Stimulated activated memory B cell treated with anti-CD40 and anti-IgM and Interleukin-4, amounts not matched to agents 10 μg/mL and 1 μg/mL and 100 μg/mL, for 72 hours (primary cell): ENCODE measurements around the gene PSKH1.

Experiments
- ATAC-seq: fragments of 150-1000 bp; cut with Tn5 transposase; 2 replicates; pipeline ENCODE4 v1.10.0; 2021
- H3K27ac Mint-ChIP-seq: one replicate; pipeline ENCODE4 v1.8.0; 2022; ENCODE audit warnings: mild to moderate bottlenecking, mixed read lengths
- H3K27me3 Mint-ChIP-seq: one replicate; pipeline ENCODE4 v1.8.0; 2022; ENCODE audit warnings: mixed read lengths
- H3K36me3 Mint-ChIP-seq: one replicate; pipeline ENCODE4 v1.8.0; 2022; ENCODE audit warnings: mixed read lengths
- H3K4me1 Mint-ChIP-seq: one replicate; pipeline ENCODE4 v1.8.0; 2022; ENCODE audit warnings: mixed read lengths
- H3K4me3 Mint-ChIP-seq: one replicate; pipeline ENCODE4 v1.8.0; 2022; ENCODE audit warnings: mild to moderate bottlenecking, moderate library complexity, mixed read lengths
- H3K9me3 Mint-ChIP-seq: one replicate; pipeline ENCODE4 v1.8.0; 2022; ENCODE audit warnings: mixed read lengths

Gene PSKH1

DNA sequence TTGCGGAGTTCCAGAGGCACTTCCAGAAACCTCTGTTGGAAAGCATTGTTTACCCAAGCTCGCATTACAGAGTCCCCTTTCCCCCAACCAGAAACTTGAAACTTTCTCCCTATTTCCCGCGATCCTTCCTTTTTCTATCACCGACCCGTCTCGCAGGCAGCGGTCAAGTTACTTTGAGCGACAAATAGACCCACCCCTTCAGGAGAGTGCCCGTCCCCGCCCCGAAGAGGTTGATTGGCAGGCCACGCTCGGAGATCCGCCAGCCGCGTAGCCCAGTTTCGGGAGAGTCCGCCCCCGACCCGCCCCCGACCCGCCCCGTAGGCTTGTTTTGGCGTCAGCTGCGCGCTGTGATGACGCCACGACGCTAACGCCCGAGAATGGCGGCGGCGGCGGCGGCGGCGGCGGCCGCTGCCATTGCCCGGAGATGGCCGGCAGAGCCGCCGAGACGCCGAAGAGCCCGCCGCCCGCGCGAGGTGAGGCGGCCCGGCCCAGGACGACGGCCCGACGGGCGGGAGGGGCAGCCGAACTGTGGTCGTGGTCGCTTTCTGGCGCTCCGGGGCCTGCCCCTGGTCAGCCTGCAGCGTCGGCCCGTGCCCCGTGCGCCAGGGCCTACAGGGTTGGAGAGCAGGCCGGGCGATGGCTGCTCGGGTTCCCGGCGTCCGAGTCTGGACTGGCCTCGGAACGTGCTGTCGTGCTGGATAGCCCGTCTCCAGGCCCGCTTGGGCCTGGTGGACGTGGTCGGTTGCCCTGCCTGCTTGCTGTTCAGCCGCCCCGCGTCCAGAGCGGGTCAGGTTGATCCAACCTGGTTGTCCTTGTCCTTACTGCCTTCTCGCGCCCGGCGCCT lies at the start of gene PSKH1:
Gene PSKH1, plus strand, starts transcription at position 356 of the 844 bp plus-strand sequence. CDS start 15,496 bp downstream, outside the sequence.
- Mint-ChIP-seq H3K4me1 (peaks cover 26% of the 10 kb centered on the region), H3K27ac (peak within 1 kb of the TSS; percentile 89), H3K9me3 (no peaks in the 10 kb centered on the region), H3K27me3 (no peaks in the 10 kb centered on the region), H3K36me3 (no peaks in the 10 kb centered on the region), H3K4me3 (peak within 1 kb of the TSS; percentile 94)
- peak; percentile 99 for ATAC-seq

- Mint-ChIP-seq H3K9me3 (no peaks in the 10 kb centered on the region), H3K27ac (peak overlapping the region; percentile 92), H3K4me1 (peaks cover 46% of the 10 kb centered on the region), H3K4me3 (peak overlapping the region; percentile 92), H3K27me3 (no peaks in the 10 kb centered on the region), H3K36me3 (peaks cover 5% of the 10 kb centered on the region)
- no peak for ATAC-seq
Observed at GRCh38 chr16:67843343-67843765, 49.7 kb upstream of the PSKH1 start.

DNA sequence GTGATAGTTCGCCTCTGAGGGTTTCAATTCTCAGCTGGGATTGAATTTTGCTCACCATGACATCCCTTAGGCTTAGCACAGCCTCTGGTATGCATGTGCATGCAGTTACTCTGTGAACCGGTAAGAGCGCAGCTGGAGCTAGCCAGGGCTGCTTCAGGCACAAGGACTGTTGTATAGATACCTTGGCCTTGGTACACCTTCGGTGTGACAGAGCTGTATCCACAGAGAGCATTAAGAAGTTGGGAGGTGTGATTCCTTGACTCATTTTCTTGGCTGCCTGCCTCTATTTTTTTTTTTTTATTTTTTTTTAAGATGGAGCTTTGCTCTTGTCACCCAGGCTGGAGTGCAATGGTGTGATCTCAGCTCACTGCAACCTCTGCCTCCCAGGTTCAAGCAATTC lies 48.6 kb upstream of the PSKH1 start:
- Mint-ChIP-seq H3K36me3 (peaks cover 5% of the 10 kb centered on the region), H3K4me1 (peaks cover 52% of the 10 kb centered on the region), H3K27ac (no peak overlapping the region), H3K27me3 (no peaks in the 10 kb centered on the region), H3K4me3 (peak overlapping the region; percentile 11), H3K9me3 (no peaks in the 10 kb centered on the region)
- no peak for ATAC-seq

- Mint-ChIP-seq H3K27ac (peak overlapping the region; percentile 87), H3K9me3 (no peaks in the 10 kb centered on the region), H3K4me3 (peak overlapping the region; percentile 88), H3K27me3 (no peaks in the 10 kb centered on the region), H3K36me3 (peaks cover 12% of the 10 kb centered on the region), H3K4me1 (peaks cover 60% of the 10 kb centered on the region)
- no peak for ATAC-seq
Observed at GRCh38 chr16:67845291-67846062, 47.6 kb upstream of the PSKH1 start.

DNA sequence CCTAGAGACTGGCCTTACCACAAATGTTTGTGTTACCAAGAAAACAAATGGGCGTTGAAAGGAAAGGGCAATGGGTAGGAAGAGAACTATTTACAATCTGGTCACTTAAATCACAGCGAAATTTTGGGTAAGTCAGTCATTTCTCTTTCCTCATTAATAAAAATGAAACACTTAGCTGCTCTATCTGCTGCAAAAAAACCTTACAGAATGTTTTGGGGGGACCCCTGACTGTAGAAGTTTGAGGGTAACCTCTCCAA lies 47.1 kb upstream of the PSKH1 start:
- ATAC-seq: no peak
- peaks cover 60% of the 10 kb centered on the region for H3K4me1 Mint-ChIP-seq
- H3K36me3 Mint-ChIP-seq: peaks cover 12% of the 10 kb centered on the region
- peak overlapping the region; percentile 87 for H3K27ac Mint-ChIP-seq
- no peaks in the 10 kb centered on the region for H3K9me3 Mint-ChIP-seq
- peak overlapping the region; percentile 88 for H3K4me3 Mint-ChIP-seq
- no peaks in the 10 kb centered on the region for H3K27me3 Mint-ChIP-seq

- H3K36me3 Mint-ChIP-seq: peaks cover 12% of the 10 kb centered on the region
- peaks cover 59% of the 10 kb centered on the region for H3K4me1 Mint-ChIP-seq
- ATAC-seq: peak; percentile 82
- H3K4me3 Mint-ChIP-seq: peak within 1 kb of the TSS; percentile 88
- no peaks in the 10 kb centered on the region for H3K27me3 Mint-ChIP-seq
- peak within 1 kb of the TSS; percentile 87 for H3K27ac Mint-ChIP-seq
- H3K9me3 Mint-ChIP-seq: no peaks in the 10 kb centered on the region
Observed at GRCh38 chr16:67846320-67847063, 46.6 kb upstream of the PSKH1 start, which contains the start of gene NUTF2. Gene NUTF2 (plus strand): TSS chr16:67846933. CDS start chr16:67865131, 18,198 bp downstream.

- Mint-ChIP-seq H3K36me3 (peaks cover 12% of the 10 kb centered on the region), H3K4me1 (peaks cover 56% of the 10 kb centered on the region), H3K27ac (peak within 1 kb of the TSS; percentile 87), H3K27me3 (no peaks in the 10 kb centered on the region), H3K9me3 (no peaks in the 10 kb centered on the region), H3K4me3 (peak within 1 kb of the TSS; percentile 88)
- peak; percentile 69 for ATAC-seq
Observed at GRCh38 chr16:67847064-67847861, 45.8 kb upstream of the PSKH1 start, which contains the start of gene CENPT. Gene CENPT (minus strand): TSS chr16:67847693. CDS start chr16:67833859, 13,834 bp downstream.

GRCh38 chr16:67848118-67848517 lies 44.9 kb upstream of the PSKH1 start:
- Mint-ChIP-seq H3K27me3 (no peaks in the 10 kb centered on the region), H3K4me1 (peaks cover 53% of the 10 kb centered on the region), H3K27ac (peak overlapping the region; percentile 87), H3K4me3 (peak overlapping the region; percentile 86), H3K36me3 (peaks cover 12% of the 10 kb centered on the region), H3K9me3 (no peaks in the 10 kb centered on the region)
- no peak for ATAC-seq

GRCh38 chr16:67853670-67854069 lies 39.4 kb upstream of the PSKH1 start:
- Mint-ChIP-seq H3K36me3 (peaks cover 7% of the 10 kb centered on the region), H3K9me3 (no peaks in the 10 kb centered on the region), H3K27me3 (no peaks in the 10 kb centered on the region), H3K27ac (no peak overlapping the region), H3K4me1 (peaks cover 40% of the 10 kb centered on the region), H3K4me3 (no peak overlapping the region)
- ATAC-seq: no peak

DNA sequence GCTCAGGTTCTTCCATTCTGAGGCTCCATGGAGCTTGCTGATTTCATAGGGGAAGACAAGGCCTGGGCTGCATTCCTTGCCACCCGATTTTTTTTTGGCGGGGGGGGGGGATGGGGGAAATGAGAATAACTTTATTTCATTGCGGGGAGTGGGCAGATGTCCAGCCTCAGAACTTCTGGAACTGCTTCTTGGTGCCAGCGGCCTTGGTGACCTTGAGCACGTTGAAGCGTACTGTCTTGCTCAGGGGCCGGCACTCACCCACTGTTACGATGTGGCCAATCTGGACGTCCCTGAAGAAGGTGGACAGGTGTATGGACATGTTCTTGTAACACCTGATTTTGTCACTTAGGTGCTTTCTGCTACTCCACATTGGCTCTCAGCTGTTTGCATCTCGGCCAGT lies 37.3 kb upstream of the PSKH1 start:
- H3K4me3 Mint-ChIP-seq: no peak overlapping the region
- H3K27ac Mint-ChIP-seq: no peak overlapping the region
- no peak for ATAC-seq
- peaks cover under 1% of the 10 kb centered on the region for H3K36me3 Mint-ChIP-seq
- H3K4me1 Mint-ChIP-seq: peaks cover 34% of the 10 kb centered on the region
- H3K27me3 Mint-ChIP-seq: no peaks in the 10 kb centered on the region
- H3K9me3 Mint-ChIP-seq: no peaks in the 10 kb centered on the region

- Mint-ChIP-seq H3K9me3 (no peaks in the 10 kb centered on the region), H3K4me3 (no peak overlapping the region), H3K27me3 (no peaks in the 10 kb centered on the region), H3K4me1 (peaks cover 45% of the 10 kb centered on the region), H3K36me3 (peaks cover 6% of the 10 kb centered on the region), H3K27ac (peak overlapping the region; percentile 12)
- ATAC-seq: no peak
Observed at GRCh38 chr16:67856927-67857546, 36.0 kb upstream of the PSKH1 start.

DNA sequence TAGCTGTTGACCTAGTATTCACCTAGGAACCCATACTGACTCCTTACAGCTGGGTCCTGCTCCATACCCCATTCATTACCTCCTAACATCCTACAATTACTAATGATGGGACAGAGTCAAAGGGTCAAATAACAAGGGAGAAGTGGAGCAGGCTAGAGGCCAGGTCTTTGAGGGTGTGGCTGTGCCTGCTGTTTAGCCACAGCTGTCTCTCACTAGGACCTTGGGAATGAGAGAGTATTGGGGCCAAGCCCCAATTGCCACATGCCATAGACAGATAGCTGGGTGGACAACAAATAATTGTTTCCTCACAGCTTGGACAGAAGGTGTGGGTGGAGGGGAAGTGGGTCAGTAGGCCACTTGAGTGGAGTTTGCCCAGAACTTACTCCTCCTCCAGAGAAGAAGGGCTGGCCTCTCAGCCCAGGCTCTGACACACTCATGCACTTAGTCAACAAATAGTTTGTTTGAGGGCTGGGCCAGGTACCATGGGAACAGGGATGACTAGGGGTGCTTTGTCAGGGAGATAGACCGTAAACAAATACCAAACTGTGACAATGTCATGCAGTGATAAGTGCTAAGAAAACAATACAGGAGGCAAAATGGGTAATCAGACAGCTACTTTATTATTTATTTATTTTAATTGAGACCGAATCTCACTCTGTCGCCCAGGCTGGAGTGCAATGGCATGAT lies 35.4 kb upstream of the PSKH1 start:
- peaks cover 6% of the 10 kb centered on the region for H3K36me3 Mint-ChIP-seq
- peak overlapping the region; percentile 12 for H3K27ac Mint-ChIP-seq
- no peak overlapping the region for H3K4me3 Mint-ChIP-seq
- H3K9me3 Mint-ChIP-seq: no peaks in the 10 kb centered on the region
- H3K27me3 Mint-ChIP-seq: no peaks in the 10 kb centered on the region
- ATAC-seq: peak; percentile 60
- peaks cover 50% of the 10 kb centered on the region for H3K4me1 Mint-ChIP-seq

DNA sequence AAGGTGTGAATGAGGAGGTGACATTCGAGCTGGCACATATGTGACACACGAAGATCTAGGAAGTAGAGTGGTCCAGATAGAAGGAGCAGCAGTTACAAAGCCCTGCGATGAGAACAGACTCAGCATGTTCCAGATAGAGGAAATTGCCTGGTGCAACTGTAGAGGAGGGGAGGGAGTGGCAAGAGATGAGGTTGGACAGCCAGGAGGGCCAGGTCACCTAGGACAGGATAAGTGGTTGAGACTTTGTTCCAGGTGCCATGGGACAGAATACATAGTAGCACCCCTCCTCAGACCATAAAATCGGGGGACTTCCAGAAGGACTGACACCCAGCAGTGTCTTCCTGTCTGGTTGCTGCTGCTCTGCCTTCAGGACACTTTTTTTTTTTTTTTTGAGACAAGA lies 34.6 kb upstream of the PSKH1 start:
- Mint-ChIP-seq H3K9me3 (no peaks in the 10 kb centered on the region), H3K4me3 (no peak overlapping the region), H3K4me1 (peaks cover 50% of the 10 kb centered on the region), H3K36me3 (peaks cover 6% of the 10 kb centered on the region), H3K27me3 (no peaks in the 10 kb centered on the region), H3K27ac (no peak overlapping the region)
- no peak for ATAC-seq
